Measurements from ENCODE around the gene NECAB3.

Gene NECAB3

DNA sequence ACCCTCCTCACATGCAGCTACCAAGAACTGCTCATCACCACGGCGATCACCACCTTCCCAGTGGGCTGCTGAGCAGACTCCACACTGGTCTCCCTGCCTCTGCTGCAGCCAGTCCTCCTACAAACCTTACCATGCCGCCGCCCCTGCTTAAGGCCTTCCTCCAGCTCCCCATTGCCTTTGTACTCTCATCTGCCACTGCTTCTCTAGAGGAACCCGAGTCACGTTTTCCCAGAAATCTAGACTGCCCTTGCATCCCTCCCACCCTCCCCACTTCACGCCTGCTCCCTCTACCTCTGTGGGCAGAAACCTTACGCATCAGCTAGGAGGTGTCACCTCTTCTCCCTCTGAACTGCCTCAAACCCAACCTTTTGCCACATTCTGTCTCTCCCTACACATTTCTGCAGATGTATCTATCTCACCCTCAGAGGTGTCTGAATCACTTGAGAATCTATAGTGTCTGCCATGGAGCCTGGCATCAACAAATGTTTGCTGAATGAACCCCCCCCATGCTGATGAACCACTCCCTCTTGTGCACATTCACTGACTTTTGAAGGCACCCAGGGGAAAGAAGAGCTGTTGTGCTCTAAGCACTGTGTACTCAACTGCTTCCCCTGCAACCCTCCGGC, 7.6 kb upstream of the NECAB3 start:
- in situ Hi-C loops (cut with MboI; ENCODE audit: low pct_unique_long_range_greater_than_20kb, low sequenced_read_pairs): no loop called here
- no peak for DNase-seq

DNA sequence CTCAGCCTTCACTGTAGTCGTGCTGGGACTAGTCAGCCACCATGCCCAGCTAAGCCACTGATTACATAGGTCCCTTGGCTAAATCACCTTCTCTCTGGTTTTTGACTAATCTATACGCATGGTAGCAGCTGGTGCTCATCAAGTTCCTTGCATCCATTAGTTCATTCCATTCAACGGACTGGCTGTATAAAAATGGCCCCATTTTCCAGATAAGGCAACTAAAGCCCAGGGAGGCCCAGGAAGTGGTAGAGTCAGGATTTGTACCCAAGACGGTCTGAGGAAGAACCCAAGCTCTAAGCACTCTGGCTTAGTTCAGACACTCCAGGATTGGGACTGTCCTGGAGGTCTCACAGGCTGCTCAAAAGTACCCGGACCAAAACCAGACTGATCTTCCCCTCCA, 7.1 kb upstream of the NECAB3 start:
- DNase-seq: no peak
- in situ Hi-C loops (cut with MboI; ENCODE audit: low pct_unique_long_range_greater_than_20kb, low sequenced_read_pairs): no loop called here

DNA sequence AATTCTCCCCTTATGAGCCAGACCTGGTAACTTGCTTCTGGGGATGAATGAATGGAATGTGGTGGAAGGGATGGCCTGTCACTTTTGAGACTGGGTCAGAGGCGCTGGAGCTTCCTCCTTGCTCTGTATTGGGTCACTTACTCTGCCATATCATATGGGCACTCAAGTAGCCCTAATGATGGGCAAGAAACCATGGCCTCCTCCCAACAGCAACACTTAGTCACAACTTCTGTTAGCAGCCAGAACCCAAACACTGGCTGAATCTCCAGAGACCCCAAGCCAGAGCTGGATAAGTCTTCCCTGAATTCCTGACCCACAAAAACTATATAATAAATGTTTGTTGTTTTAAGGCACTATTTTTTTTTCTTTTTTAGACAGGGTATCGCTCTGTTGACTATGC, 6.5 kb upstream of the NECAB3 start:
- no peak for DNase-seq
- in situ Hi-C loops (cut with MboI; ENCODE audit: low pct_unique_long_range_greater_than_20kb, low sequenced_read_pairs): no loop called here

DNA sequence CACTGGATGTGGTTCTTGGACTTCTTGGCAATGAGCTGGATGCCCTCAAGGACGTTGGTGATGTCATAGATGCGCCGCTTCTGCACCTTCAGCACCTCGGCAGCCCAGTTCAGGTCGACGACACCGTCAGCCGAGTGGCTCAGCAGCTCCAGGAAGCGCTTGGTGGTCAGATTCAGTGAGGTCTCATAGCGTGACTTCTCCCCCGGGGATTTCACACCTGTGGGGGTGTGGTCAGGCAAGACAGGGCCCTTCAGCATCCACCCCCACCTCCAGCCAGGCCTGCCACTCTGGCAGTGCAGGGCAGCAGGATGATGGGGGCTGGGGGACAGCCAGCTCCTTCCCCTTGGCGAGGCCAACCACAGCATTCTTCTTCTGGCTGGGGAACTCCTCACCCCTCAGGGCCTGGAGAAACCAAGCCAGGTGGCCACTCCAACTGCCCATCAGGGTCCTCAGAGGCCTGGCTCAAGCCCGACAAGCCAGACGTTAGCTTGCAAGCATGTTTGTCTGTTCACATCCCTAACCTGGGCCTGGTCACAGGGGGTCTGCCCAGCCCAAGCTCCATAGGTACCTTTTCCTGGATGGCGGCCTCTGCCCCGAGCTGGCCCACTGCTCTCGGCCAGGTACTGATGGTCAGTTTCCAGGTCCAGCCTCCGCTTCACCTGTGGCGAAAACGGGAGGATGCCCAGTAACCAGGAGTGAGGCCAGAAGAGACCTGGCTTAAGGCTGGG, 5.7 kb upstream of the NECAB3 start:
- no peak for DNase-seq
- in situ Hi-C loops (cut with MboI; ENCODE audit: low pct_unique_long_range_greater_than_20kb, low sequenced_read_pairs): no loop called here

DNA sequence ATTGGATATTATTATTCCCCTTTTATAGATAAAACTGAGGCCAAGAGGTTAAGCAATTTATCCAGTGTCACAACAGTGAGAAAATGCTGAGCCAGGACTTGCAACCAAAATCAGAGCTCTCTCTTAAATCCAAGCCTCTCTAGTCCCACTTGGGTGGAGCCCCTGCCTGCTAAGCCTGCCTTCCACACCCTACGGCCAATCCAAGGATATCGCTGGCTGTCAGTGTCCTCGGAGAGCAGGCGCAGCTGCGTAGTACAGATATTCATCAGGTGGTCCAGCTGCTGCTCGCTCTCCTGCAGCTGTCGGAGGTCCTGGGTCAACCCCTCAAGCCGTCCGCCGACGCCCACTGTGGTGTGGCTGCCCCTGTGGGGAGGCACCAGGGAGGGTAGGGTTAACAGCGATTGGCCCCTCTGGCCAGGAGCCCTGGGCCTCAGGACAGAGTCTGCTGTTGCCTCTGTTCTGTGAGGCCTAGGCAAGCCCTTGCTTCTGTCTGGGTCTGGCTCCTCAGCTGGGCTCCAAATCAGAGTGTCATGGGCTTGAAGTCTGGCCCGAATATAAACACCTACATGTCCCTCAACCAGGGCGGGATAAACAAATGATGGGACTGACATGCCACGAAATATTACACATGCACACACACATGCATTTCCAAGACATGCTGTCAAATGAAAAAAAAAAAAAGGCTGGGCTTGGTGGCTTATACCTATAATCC, 3.9 kb upstream of the NECAB3 start:
- in situ Hi-C loops (cut with MboI; ENCODE audit: low pct_unique_long_range_greater_than_20kb, low sequenced_read_pairs): no loop called here
- no peak for DNase-seq

DNA sequence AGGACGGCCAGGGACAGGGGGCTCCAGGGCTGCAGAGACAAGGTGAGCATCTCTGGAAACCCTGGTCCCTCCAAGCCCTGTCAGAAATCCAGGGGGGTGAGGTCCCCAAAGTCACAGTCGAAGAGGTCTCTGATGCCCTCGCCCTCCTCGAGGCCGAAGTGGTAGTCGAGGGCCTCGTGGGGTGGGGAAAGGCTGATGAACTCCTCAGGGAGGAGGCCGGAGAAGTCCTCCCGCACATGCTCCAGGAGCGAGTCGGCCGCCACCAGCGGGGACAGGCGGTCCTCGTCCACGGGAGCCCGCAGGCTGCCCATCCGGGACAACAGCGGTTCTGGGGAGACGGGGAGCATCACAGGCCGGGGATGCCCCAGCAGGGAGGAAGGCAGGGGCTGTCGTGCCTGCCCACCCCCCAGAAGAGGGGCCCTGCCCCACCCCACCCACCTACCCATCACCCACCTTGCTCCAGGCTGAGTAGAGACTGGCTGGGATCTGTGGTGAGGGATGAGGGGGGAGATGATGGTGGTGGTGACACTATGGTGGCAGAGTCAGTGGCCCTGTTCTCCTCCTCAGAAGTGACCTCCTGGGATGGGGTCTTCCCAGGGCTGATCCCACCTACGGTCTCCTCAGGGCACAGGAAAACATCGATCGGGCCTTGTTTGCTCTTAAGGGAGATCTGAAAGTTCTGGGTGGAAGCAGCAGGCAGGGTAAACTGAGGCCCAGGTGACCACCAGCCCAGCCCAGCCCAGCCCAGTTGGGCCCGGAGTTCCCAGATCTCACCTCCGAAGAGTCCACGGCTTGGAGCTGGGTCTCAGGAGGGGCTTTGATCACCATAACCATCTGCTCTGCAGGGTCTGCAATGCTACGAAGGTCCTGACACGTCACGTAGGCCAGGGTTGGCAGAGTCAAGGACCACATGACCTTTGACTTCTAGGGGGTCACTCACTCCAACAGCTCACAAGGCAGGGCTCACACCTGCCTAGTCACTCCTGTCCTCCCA, 2.7 kb upstream of the NECAB3 start:
- DNase-seq: no peak
- in situ Hi-C loops (cut with MboI; ENCODE audit: low pct_unique_long_range_greater_than_20kb, low sequenced_read_pairs): no loop called here

DNA sequence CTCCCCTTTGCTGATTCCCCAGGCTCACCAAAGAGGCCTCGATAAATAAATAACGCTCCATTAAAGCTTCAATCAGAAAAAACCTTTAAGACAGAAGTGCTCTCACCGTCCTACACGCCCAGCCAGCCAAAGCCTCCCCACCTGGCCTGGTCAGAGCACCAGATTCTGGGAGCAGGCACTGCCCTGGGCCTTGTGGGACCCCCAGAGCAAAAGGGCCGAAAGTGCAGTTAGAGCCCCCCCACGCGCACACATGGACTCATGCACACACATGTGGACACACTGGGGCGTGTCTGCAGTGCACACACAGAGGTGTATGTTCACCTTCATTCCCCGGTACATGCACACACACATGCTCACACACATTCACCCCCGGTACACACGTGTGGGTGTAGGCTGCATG, 1.9 kb upstream of the NECAB3 start:
- no peak for DNase-seq
- in situ Hi-C loops (cut with MboI; ENCODE audit: low pct_unique_long_range_greater_than_20kb, low sequenced_read_pairs): no loop called here

DNA sequence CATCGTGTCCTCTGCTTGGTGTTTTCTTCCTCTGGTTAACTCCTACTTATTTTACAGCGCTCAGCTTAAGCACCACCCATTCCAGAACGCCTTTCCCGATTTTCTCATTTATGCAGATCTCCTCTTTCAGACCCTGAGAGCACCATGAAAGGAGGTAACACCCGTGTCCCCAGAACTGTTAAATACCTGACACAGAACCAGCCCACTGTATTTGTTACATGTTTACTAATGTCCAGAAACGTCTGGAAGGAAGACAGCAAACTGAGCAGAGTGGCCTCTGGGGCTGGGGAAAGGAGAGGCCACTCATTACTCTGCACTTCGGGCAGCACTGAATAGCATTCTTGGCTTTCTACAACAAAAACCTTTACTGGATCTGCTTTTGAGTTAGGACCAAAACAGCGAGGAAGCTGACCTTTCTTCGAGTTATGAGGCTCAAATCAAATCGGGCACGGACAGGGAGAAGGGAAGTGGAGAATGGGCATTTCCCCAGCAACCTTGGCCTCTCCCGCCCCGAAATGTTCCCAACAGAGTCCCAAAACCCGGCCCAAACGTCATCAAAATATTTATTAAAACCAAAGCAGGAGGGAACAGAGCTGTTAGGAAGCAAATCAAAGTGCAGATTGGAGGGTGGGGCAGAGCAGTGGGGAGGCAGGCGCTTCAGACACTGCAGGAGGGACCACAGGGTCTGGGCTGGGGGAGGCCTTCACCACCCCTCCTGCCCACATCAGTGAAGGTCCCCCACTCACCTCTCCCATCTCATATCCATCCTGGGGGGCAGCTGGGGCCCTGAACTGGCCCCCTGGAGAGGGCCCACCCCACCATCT, 1.1 kb upstream of the NECAB3 start:
- no peak for DNase-seq
- in situ Hi-C loops (cut with MboI; ENCODE audit: low pct_unique_long_range_greater_than_20kb, low sequenced_read_pairs): no loop called here

DNA sequence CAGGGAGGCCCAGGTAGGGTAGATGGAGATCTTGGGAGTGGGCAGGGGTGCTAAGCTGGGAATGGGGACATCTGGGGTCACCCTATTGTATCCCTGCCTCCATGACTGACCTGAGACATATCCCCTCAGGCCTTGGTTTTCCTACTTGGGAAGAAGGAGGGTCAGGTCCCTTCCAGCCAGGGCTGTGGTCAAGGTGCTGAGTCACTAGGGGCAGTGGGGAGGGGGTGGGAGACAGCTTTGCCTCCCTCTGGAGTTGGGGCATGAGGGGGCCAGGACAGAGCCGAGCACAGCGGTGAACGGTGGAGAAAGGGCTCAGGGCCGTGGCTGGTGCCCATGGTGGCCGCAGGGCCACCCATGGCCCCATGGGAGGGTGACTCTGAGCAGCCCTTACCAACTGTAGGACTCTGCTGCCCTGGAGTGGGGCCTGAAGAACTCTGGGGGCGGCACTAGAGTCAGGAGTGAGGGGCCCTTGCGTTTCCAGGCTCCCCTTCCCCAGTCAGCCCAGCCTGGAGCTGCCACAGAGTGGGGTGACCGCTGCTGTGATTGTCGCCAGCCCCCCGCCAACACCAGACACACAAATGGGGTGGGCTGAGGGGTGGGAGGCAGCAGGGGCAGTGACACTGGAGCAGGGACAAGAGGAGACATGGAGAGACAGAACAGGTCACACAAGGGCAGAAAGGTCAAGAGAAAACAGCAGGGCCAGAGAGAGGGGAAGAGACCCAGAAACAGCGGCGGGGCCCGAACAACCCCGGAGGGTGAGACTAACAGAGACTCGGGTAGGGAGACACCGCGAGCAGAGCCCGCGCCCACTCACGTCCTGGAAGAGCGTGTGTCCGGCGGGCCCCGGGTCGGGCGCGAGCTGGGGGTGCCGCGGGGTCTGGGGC, 576 bp downstream of the NECAB3 start:
- DNase-seq: no peak
- in situ Hi-C loops (cut with MboI; ENCODE audit: low pct_unique_long_range_greater_than_20kb, low sequenced_read_pairs): loop anchor here (25.0 kb wide), 1 partner anchor 211 kb away; no protein-coding TSS in a partner anchor

DNA sequence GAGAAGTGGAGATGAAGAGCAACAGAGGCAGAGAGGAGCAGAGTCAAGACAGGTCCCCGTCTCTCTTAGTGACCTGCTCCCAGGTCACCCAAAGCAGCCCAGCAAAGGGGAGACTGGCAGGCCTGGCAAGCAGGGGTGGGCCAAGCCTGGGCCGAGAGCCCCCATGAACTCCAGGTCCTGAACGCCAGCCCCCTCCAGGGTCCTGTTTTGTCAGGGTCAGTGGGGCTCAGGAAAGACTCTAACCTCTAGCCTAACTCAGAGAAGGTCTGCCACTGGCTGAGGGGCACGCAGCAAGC, 1.2 kb downstream of the NECAB3 start:
- no peak for DNase-seq
- in situ Hi-C loops (cut with MboI; ENCODE audit: low pct_unique_long_range_greater_than_20kb, low sequenced_read_pairs): loop anchor here (25.0 kb wide), 1 partner anchor 211 kb away; no protein-coding TSS in a partner anchor

DNA sequence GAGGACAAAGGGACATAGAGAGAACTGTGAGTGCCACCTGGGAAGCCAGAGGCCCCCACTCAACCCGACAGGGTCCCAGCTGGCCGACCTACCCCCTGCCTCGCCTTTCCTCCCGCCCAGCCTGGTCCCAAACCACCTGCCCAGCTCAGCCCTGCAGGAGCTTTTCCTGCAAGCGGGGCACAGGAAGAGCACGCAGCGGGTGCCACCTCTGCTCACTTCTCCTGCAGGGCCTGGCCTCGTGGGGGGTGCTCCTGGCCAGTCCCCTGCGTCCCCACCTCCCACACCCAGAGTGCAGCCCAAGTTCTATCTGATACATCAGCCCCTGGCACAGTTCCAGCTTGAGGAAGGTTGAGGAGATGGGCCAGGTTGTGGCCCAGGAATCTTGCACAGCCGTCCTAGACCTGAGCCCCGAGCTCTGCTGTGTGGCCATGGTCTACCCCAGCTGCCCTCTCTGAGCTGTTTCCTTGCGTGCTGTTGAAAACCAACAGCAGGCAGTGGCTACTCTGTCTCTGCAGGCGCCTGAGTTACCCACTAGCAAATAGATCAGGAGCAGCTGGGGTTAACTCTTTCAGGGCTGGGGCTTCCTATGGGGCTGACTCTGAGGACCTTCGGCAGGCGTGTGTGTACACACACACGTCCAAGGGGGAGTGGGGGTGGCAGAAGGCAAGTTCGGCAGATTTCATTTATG, 1.7 kb downstream of the NECAB3 start:
- in situ Hi-C loops (cut with MboI; ENCODE audit: low pct_unique_long_range_greater_than_20kb, low sequenced_read_pairs): loop anchor here (25.0 kb wide), 1 partner anchor 210 kb away; no protein-coding TSS in a partner anchor
- no peak for DNase-seq

DNA sequence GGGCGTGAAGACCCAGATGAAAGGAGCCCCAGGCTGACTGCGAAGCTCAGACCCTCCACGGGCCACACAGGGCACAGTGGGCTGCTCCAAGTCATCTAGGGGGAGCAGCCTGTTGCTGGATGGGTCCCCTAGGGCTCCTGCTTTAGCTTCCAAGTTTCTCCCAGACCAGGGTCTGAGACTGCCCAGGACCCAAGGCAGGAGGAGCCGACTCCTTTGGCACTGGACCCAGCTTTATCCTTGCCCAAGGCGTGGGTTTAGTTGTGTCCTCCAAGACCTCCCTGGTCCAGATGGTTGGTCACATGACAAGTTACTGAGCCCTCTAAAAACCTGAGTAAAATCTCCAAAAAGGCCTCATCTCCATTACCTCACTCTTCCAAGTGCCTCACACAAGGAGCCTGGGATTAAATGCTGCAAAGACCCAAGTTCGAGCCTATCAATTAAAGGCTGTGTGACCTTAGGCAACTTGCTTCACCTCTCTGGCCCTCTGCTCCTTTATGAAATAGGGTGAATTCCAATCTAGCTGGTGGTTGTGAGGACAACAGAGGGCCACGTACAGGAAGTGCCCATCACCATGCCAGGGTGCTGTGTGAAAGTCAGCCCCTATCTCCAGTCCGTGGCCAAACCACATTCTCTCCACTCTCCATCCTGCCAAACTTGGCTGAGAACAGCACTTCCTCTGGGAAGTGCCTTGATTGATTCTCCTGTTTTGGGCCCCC, 2.5 kb downstream of the NECAB3 start:
- in situ Hi-C loops (cut with MboI; ENCODE audit: low pct_unique_long_range_greater_than_20kb, low sequenced_read_pairs): loop anchor here (25.0 kb wide), 1 partner anchor 209 kb away; no protein-coding TSS in a partner anchor
- DNase-seq: no peak

DNA sequence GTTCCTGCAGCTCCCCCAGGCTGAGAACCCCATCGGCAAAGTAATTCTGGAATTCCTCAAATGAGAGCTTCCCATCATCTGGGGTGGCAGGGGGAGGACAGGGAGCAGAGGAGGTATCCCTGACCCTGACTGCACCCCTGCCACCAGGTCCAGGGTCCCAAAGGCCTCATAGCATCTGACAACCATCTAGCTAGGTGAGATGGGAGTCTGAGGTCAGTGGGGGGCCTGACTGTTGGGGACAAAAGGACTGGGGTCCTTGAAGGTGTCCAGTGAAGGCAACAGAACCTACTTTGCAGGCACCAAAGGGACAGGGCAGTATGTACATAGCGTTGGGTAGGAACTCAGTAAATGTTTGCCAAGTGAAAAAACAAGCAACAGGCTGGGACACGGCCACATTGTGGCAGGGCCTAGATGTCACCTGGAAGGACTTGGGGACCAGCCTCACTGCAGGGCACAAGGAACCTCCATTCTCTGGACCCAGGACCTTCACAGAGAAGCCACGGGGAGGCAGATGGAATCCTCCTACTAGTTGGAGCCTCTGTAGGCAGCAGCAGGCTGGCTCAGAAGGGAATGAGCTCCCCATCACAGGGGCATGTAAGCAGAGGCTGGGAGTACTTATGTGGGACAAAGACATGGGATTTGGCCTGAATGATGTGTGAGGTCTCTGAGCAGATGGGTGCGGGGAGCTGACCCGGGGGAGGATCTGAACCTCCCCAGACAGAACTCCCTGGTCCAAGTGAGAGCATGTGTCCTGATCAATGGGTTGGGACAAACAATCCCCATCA, 3.3 kb downstream of the NECAB3 start:
- in situ Hi-C loops (cut with MboI; ENCODE audit: low pct_unique_long_range_greater_than_20kb, low sequenced_read_pairs): loop anchor here (25.0 kb wide), 1 partner anchor 209 kb away; no protein-coding TSS in a partner anchor
- no peak for DNase-seq

DNA sequence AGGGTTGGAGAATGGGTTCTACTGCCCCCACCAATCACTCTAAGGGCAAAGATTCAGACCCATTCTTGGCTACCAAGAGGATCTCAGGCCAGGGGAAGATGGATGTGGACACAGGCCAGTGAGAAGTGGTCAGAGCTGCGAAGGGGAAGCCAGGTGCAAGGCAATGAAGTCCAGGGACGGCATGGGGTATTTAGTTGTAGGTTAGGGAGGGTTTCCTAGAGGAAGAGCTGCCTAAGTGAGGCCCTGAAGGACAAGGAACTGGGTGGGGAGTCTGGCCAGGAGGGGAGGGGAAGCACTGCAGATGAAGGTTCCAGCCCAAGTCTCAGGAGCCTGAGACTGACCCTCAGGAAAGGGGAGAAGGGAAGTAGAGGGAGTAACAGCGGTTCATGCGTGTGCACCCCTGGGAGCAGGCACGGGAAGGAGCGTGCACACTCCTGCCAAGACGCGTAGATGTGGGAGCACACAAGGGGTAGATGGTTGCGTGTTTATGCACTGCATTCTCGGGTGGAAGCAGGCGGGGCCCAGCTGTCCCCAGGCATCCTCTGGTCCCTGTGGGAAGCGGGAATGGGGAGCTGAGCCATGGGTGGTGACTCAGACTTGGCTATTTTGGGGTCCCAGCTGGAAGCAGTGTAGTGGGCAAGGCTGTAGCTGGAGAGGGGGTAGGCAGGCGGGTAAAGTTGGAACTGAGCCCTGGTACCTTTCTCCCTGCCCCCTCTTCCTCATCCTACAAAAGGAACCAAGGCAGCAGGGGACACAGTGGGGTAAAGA, 4.2 kb downstream of the NECAB3 start:
- in situ Hi-C loops (cut with MboI; ENCODE audit: low pct_unique_long_range_greater_than_20kb, low sequenced_read_pairs): loop anchor here (25.0 kb wide), 1 partner anchor 208 kb away; no protein-coding TSS in a partner anchor
- DNase-seq: no peak

DNA sequence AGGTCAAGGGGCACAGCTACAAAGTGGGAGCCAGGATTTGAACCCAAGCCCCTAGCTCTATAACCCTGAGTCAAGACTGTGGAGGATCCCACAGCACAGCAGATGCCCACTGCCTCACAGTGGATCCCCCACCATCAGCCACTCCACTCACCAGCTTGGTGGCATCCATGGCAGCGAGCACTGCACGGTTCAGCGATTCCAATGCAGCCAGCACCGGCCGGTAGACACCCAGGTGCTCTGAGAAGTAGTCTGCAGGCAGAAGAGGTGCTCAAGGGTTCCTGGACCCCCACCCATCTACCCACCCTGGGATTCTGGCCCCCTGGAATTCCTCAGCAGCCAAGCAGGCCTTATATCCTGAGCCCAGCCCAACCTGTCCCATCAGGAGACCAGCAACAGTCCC, 5.0 kb downstream of the NECAB3 start:
- DNase-seq: no peak
- in situ Hi-C loops (cut with MboI; ENCODE audit: low pct_unique_long_range_greater_than_20kb, low sequenced_read_pairs): loop anchor here (25.0 kb wide), 1 partner anchor 207 kb away; no protein-coding TSS in a partner anchor

Data from KBM-7 (cell line).